Stomach (tissue), 4 donors: Measurements from ENCODE around the gene NTRK2.

ENCODE experiments used
- CTCF ChIP-seq, 7 experiments: fragments of 450-650 bp in 4 of 7; fragments of 200-600 bp in 3 of 7; sonication (generic) in 3 of 7; IDR thresholded peaks; one replicate each; pipeline ENCODE4 v1.5.1; 2016 to 2019; ENCODE audit warnings: antibody characterized with exemption in 7 of 7, control low read depth in 2 of 7, mild to moderate bottlenecking in 1 of 7
- EP300 ChIP-seq: sonication (generic); formaldehyde crosslinking; IDR thresholded peaks from one replicate; pipeline ENCODE4 v1.6.1; 2017; ENCODE audit warnings: antibody characterized with exemption
- POLR2A ChIP-seq, 4 donors: fragments of 450-650 bp; IDR thresholded peaks; one replicate each; pipeline ENCODE4 v1.6.1; 2016; ENCODE audit warnings: antibody characterized with exemption in 4 of 4, control low read depth in 2 of 4, mild to moderate bottlenecking in 1 of 4, moderate library complexity in 1 of 4
- POLR2AphosphoS5 ChIP-seq, 3 donors: sonication (generic); formaldehyde crosslinking; IDR thresholded peaks; one replicate each; pipeline ENCODE4 v1.6.1; 2016; ENCODE audit warnings: antibody characterized with exemption in 3 of 3

DNA sequence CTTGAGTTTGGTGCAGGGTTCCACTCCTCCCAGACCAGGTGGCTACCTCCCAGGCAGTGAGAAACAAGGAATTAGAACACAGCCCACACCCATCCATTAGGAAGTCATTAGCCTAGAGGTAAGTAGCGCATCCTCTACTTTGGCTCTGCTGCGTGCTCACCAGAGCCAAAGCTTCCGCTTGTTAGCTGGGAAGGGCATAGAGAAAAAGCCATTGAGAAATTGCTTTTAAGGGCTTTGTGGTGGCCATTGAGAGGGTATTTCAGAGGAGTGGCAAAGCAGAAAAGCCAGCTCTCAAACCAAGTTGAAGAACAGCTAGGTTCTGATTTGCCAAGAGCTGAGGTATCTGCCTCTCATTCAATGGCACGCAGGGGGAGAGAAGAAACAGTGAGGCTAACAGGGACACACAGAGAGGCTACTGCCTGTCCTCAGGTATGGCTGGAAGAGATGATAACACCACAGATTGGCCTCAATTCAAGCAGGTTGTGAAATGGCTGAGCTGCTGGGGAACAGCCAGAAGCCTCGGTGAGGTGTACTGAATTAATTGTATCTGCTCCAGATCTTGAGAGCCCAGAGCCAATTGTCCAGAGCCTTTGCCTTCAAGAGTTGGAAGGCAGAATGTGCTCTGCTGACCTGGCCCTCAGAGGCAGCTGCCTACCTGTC lies 119.4 kb downstream of the NTRK2 start:
- TF ChIP-seq POLR2A (IDR thresholded peaks at IDR 0.05) (no peak), CTCF (IDR thresholded peaks at IDR 0.05) (no peak), POLR2AphosphoS5 (IDR thresholded peaks at IDR 0.05) (no peak), EP300 (no peak)
